Peyer's patch (tissue), 4 donors: Measurements from ENCODE around the gene LMO7.

Experiments used
- POLR2A ChIP-seq, 2 donors: fragments of 450-650 bp; IDR thresholded peaks; one replicate each; pipeline ENCODE4 v1.5.1; 2017; ENCODE audit warnings: antibody characterized with exemption in 2 of 2, mild to moderate bottlenecking in 2 of 2, moderate library complexity in 2 of 2
- TF ChIP-seq, protein P1 (sequence below), 6 experiments: fragments of 450-650 bp in 4 of 6; fragments of 200-600 bp in 2 of 6; sonication (generic) in 1 of 6; IDR thresholded peaks; one replicate each; pipeline ENCODE4 v1.5.1; 2017 to 2019; ENCODE audit warnings: antibody characterized with exemption in 6 of 6, mild to moderate bottlenecking in 3 of 6, moderate library complexity in 1 of 6

DNA sequence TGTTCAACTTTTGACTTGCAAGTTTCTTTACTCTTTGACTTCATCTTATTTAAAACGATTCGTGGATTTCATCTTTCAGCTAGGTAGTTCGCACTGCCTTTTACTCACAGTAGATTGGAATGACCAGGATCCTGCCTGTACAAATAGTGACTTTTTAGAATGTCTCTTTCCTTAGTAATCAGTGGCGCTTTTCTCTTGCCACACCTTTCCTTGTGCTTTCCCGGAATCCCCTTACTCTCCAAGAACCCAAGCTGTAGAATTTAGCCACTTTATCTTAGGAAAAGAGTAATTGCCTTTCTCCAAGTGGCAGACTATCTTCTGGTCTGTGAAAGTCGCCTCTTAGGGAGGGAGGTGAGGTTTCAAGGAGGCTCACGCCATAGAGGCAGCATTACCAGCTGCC is 123.4 kb downstream of the LMO7 start:
- TF ChIP-seq, protein P1, sequence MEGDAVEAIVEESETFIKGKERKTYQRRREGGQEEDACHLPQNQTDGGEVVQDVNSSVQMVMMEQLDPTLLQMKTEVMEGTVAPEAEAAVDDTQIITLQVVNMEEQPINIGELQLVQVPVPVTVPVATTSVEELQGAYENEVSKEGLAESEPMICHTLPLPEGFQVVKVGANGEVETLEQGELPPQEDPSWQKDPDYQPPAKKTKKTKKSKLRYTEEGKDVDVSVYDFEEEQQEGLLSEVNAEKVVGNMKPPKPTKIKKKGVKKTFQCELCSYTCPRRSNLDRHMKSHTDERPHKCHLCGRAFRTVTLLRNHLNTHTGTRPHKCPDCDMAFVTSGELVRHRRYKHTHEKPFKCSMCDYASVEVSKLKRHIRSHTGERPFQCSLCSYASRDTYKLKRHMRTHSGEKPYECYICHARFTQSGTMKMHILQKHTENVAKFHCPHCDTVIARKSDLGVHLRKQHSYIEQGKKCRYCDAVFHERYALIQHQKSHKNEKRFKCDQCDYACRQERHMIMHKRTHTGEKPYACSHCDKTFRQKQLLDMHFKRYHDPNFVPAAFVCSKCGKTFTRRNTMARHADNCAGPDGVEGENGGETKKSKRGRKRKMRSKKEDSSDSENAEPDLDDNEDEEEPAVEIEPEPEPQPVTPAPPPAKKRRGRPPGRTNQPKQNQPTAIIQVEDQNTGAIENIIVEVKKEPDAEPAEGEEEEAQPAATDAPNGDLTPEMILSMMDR (IDR thresholded peaks at IDR 0.05), result no peak
- TF ChIP-seq POLR2A (IDR thresholded peaks at IDR 0.05), result no peak
